GM21825 (cell line): Measurements from ENCODE around the gene TRAF3.
"Not testable (repeated sequence)": the region's sequence is repeated elsewhere in the genome, so short reads cannot be mapped to it uniquely, and the experiment has no call there.

Source experiments
- ATAC-seq: cut with Tn5 transposase; IDR thresholded peaks from one replicate; pipeline ENCODE4 v1.9.1; 2021; ENCODE audit warnings: mild to moderate bottlenecking, moderate library complexity; ENCODE audit not compliant: unreplicated experiment

The TRAF3 gene

DNA sequence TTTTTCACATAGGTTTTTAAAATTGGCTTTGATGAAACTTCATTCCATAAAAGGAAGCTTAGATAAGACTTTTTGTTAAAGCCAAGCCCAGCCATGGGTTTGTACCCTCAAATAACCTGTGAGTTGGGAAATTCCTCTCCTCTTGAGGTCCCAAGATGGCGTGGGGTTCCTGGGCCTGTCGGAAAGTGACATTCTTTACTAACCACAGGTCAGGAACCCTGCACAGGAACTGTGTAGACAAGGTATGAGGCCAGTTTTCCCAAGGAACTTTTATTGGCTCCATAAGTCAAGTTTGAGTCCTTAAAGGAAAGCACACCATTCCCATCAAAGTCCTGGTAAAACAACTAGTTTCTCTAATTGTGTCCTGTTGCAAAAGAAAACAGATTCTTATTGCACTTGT, 80.2 kb downstream of the TRAF3 start:
- ATAC-seq, result no peak

DNA sequence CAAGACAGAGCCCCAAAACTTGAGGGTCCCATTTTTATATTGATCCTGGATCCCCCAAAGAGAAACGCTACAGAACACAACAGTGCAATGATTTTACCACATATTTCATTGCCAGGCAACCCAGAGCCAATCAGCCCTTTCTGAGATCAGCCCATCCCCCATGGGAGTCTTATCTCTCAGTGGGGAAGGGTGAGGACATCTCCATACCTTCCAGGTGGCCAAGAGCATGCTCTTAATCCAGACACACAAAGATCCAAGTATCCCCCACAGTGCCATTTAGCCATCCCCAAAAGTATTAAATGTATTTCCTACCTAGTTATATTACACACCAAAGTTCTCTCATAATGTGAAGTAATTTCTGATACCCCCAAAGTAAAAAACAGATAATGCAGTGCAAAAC, 82.7 kb downstream of the TRAF3 start:
- no peak for ATAC-seq

DNA sequence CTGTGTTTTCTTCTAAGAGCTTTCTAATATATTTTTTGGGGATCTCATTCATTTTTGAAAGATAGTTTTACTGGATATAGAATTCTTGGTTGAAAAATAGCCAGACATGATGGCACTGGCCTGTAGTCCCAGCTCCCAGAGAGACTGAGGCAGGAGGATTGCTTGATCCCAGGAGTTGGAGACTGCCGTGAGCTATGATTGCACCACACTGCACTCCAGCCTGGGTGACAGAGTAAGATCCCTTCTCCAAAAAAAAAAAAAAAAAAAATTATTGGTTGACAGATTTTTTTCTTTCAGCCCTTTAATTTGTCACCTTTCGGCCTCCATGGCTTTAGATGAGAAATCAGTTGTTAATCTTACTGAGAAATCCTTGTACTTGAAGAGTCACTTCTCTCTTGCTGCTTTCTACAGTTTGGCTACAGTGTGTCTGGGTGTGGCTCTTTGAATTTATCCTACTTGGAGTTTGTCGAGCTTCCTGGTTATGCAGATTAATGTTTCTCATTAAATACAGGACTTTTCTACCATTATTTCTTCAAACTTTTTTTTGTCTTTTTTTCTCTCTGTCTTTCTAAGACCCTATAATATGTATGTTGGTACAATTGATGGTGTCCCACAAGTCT, 85.0 kb downstream of the TRAF3 start:
- ATAC-seq, result no peak

DNA sequence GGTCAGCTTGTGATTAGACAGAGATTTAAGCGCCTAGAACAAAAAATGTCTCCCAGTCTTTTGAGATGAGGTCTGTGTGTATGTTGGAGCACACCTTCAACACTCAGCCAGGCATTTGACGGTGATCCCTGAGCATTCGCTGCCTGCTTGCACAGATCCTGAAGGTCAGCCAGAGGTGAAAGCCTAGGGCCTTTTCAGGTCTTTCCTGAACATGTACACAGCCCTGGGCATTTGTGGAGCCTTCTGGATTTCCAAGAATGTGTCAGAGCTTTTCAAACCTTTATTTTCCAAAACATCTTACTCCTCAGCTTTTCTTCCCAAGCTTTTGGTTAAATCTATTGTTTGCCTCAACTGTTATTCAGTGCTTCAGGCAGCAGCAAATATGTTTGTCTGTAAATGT, 86.1 kb downstream of the TRAF3 start:
- ATAC-seq, result no peak

DNA sequence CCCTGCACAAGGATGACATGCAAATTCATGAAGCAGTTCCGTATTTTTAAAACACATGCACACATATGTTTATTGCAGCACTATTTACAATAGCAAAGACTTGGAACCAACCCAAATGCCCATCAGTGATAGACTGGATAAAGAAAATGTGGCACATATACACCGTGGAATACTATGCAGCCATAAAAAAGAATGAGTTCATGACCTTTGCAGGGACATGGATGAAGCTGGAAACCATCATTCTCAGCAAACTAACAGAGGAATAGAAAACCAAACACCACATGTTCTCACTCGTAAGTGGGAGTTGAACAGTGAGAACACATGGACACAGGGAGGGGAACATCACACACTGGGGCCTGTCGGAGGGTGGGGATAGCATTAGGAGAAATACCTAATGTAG, 88.7 kb downstream of the TRAF3 start:
- not testable (repeated sequence) for ATAC-seq

DNA sequence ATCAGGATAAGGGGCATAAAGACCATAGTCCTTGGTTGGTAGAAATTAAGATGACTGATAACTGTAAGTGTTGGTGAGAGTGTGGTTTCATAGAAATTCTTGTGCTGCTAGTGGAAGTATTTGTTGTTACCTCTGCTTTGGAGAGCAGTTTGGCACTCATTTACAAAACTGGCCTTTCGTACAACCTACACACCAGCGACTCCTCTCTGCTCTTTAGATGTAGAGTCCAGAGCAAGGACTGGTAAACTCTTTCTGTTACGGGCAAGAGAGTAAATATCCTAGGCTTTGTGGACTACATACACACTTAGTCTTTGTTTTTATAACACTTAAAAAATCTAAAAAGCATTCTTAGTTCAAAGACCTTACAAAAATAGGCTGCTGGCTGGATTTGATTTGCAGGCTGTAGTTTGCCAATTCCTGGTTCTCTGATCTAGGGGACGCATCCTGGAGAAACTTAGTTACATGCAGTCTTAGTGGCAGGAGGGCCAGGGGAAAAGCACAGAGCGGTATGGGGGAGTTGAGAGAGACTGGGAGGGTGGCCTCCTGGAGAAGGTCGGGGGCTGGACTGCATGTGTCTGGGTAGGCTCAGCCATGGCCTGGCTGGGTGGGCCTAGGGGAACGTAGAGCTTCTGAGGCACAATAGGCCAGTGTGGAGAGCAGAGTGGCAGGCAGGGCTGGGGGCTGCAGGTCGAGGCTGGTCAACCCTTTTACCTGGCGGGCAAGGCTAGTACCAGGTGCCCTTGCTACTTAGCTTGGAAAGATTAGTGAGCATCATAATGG, 89.9 kb downstream of the TRAF3 start:
- ATAC-seq, result no peak

DNA sequence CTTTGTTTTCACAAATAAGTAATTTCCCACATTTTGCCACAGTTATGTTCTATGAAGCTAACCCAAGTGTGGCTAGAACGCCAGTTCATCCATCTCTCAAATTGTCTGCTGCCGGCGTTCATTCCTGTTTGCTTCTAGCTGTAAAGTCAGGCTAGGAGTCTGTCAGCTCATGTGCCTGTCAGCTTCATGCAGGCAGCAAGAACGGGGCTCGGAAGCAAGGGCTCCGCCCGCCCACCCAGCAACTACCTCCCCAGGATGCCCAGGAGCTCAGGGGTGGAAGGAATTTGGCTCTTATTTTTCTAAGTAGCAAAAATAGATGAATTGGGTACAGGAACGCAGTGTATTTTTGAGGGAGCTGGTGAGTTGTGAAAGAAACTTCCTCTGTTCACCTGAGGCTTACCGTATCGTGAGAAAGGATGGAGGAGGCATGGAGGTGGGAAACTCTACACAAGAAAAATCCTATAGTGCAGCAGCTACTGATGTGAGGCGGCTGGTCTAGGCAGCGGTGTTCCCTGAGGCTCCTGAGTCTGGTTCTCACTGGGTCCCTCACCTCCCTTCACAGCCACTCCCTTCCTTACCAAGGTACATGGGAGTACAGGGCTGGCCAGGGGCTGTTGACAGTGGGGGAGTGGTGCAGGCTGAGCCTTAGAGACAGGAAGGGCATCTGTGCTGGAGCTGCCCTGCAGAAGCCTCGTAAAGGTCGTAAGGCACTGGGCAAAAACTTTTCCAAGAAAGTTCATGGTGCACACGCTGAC, 90.8 kb downstream of the TRAF3 start:
- ATAC-seq, result no peak

DNA sequence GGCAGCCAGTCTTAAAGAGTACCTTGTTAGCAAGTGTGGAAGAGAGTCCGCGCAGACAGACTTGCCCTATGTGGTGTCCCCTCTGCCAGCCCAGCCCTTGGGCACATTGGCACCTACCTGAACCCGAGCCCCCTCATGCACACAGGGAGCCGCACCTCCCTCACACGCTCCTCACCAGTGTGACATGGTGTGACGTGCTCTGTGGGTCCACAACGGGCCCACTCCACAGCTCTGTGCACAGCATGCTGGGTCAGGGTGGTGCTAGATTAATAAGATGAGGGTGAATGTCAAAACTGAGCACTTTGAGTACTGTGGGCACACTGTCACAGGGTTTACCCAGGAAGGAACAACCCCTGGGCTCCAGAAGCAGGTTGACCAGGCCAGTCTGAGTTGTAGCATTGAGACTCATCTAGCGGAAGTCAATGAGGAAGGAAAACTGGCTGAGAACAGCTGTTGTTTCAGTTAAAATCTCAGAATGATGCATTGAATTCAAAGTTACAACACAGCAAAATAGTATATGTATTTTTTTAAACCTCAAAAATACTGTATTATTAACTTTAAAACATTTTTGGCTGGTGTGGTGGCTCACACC, 91.8 kb downstream of the TRAF3 start:
- no peak for ATAC-seq

DNA sequence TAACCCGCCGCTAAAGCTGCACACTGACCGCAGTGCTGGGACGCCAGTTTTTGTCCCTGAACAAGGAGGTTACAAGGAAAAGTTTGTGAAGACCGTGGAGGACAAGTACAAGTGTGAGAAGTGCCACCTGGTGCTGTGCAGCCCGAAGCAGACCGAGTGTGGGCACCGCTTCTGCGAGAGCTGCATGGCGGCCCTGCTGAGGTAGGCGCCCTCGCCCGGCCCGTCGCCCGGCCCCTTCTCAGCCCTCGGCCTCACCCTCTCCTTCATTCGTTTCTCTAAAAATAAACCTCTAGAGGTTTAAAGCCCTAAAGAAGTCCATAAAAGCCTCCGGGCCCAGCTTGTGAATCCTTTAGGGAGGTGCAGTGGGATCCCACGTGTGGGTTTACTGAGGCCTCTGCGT, 93.0 kb downstream of the TRAF3 start:
- no peak for ATAC-seq

DNA sequence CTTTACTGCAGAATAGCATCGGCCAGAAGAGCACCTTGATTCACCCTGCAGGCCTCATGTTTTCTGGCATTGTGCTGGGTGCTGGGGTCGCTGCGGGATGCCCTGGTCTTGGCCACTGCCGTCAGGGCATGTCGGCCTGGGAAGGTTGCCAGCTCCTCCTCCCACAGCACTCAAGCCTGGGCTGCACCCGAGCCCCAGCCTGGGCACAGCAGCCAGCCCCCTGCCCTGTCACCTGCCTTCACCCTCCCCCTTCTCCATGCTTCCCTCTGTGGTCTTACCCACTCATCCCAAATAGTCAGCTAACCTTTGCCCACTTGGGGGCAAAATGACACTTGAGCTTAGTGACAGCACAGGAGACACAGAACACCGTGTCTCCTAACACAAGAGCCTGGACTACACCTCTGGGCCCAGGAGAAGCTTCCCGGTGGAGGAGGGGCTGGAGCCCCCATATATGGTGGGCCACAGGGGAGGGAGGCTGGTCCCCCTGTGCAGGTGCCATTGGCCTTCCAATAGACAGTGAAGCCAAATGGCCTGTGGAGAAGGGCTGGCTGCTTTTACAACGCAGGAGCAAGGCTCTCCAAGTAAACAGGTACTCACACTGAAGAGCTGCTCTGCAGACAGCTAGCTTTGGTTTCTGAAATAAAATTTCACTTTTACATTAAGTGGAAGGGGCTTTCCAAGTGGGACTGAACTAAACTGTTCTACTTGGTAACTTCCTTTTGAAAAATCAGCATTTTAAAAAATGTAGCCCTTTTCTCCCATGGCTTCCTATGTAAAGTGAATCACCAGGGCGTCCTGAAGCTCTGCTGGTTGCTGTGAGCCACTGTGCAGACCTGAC, 94.0 kb downstream of the TRAF3 start:
- no peak for ATAC-seq

DNA sequence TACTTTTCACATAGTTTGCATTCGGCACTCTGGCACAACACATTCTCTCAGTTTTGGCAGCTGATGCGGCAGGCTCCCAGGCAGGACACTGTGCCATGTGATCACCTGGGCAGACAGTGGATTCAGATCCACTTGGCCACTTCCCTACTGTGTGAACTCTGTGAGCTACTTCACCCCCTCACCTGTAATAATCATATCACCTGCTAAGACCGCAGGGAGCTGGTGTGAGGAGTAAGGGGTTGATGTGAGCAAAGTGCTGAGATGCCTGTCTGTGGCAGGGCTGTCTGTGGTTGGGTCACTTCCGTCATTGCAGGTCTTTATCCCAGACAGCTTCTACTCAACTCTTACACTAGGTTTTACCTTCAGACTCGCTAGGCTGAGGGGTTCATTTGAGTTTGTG, 94.8 kb downstream of the TRAF3 start:
- no peak for ATAC-seq

DNA sequence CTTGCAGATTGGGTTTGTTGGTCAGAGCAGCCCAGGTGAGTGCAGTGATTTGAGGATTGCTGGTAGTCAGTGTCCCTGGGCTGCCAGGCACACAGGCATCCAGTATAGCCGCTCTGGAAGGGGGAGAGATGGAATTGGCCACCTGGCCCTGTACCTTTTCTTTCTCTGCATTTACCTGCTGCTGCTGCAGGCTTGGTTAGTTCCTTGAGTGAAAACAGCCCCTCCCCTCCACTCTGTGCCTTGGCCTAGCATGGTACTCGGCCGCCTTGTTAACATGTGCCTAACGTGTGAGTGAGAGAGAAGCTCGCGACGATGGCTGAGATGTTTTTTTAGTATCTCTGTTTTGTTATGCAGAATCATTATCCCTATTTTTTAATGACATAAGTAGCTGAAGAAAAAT, 95.9 kb downstream of the TRAF3 start:
- no peak for ATAC-seq

DNA sequence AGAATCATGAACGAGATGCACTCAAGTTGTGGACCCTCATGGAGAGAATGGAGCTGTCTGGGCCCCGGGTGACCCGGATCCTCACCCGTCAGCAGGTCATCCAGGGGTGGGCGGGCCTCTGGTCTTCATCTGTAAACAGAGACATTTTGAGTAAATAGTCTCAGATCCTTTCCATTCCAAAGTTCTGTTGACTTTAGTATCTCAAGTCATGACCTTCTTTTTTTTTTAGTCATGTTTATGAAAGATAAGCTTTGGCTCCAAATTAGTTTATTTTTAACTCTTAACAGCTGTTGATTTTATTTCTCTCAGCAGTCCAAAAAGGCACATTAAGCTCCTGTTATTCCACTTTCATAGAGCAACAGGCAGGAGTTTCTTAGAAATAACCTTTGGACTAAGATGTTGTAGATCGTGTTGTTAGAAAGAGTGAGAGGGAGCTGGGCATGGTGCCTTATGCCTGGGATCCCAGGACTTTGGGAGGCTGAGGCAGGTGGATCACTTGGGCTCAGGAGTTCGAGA, 96.4 kb downstream of the TRAF3 start:
- ATAC-seq, result no peak

DNA sequence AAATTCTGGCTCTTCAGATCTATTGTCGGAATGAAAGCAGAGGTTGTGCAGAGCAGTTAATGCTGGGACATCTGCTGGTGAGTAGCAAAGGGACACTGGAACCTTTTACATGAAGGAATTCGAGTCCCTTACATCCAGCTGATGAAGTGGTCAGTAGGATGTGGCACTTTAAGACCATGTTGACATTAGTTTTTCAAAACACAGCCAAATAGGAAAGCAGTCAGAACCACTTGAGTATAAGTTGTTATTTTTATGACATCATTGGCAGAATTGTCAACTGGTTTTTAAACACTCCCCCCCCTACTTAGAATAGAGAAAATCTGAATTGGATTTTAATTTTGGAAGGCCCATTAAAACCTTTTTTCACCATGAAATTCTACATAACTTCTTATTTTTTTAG, 98.4 kb downstream of the TRAF3 start:
- ATAC-seq, result no peak

DNA sequence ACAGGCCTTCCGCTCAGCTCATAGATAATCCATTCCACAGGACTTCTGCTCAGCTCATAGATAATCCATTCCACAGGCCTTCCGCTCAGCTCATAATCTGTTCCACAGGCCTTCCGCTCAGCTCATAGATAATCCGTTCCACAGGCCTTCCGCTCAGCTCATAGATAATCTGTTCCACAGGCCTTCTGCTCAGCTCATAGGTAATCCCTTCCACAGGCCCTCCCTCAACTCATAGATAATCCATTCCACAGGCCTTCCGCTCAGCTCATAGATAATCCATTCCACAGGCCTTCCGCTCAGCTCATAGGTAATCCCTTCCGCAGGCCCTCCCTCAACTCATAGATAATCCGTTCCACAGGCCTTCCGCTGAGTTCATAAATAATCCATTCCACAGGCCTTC, 100.3 kb downstream of the TRAF3 start:
- not testable (repeated sequence) for ATAC-seq

DNA sequence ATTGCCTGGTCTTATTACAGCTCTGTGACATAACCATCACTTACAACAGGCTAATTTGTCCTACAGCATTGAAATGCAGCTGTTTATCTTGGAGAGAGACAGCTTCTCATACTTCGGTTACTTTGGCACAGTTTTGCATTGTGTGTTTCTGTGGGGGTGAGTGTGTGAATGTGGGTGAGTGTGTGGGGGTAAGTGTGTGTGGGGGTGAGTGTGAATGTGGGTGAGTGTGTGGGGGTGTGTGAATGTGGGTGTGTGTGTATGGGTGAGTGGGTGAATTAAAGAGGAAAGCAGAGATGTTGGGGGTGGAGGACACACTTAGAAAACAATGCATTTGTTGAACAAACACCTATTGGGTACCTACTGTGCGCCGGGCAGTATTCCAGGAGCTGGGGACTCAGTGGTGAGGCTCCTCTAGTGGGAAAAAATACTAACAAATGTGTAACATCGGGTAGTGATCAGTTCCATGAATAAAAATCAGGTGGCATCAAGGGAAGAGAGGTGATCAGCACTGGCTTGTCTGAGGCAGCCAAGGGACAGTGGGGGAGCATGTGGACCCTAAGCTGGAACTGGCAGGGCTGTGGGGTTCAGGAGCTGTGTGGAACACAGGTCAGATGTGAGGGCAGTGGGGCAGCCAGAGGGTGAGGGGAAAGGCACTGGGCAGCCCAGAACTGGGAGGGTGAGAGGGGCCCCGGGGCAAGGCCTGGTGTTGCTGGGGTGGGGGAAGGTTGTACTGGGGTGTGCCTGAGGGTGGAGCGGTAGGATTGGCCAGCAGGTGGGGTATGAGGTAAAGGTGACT, 101.1 kb downstream of the TRAF3 start:
- no peak for ATAC-seq

DNA sequence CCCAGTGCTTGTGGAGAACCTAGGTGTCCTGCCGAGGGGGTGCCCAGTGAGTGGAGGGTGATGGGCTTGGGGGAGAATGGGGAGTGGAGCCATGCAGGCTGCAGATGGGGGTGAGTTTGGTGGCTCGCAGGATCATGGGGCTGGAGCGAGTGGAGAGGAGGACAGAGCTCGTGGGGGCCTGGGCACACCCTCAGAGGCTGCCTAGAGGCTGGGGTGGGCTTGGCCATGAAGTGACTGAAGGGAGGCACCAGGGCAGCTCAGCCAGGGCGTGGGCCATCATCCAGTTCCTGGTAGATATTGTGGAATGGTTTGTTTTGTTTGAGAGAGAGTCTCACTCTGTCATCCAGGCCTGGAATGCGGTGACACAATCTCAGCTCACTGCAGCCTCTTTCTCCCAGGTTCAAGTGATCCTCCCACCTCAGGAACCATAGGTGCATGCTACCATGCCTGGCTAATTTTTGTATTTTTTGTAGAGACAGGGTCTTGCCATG, 101.8 kb downstream of the TRAF3 start:
- no peak for ATAC-seq

DNA sequence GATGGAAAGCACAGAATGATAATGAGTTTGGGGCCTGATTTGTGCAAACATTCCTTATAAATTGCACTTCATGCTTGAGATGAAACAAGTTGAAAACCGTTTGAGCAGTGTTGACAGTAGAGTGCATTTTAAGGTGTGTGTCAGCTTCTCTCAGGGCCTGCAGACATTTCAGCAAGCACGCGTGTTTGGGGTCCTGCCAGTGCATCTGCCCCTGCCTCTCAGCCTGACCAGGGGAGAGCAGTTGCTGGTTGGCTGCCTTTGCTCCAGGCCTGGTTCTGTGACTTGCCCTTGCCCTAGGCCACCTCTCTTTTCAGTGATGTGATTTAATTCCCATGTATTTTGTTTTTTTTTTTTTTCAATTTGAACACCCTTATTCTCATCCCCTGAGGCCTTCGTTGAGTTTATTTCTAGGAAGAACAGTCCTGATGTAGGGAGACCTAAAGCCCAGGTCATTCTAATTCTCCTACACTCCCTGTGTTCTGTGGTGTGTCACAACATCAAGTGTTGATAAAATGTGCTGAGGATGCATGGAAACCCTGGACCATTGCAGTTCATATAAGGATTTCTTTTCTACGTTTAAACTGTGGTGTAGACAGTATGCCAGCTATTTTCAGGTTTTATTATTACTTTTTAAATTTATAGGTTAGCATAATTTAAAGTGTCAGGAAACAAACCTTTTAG, 105.1 kb downstream of the TRAF3 start:
- no peak for ATAC-seq

DNA sequence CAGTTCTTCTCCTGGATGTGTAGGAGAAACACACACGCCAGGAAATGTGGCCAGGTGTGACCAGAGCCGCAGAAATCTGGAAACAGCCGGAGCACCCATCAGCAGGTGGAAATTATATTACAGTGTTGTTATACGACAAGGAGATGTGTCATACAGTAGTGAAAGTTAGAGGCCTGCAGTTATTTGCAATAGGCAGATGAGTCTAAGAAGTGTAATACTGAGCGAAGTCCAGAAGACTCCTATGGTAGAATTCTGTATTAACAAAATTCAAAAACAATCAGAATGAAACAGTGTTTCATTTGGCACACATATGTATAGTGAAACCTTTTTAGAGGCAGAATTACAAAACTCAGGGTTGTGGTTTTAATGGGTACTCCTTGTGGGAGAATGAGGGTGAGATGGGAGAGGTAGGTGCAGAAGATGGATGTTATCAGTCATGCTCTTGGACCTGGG, 105.9 kb downstream of the TRAF3 start:
- ATAC-seq, result no peak
